Middle frontal gyrus (tissue), 1 donor: ENCODE measurements around the gene ZDHHC7.
A peak's percentile ranks its signal among the peaks of the same experiment; 100 is the strongest.
"Not testable (repeated sequence)": the region's sequence is repeated elsewhere in the genome, so short reads cannot be mapped to it uniquely, and the experiment has no call there.

ENCODE experiments used
- DNase-seq: peaks from one replicate; pipeline ENCODE4 v3.0.0-alpha.2; 2015; ENCODE audit warnings: low spot score; ENCODE audit errors: extremely low spot score

ZDHHC7 gene

GRCh38 chr16:85042606-85043005 lies 31.3 kb upstream of the ZDHHC7 start:
- no peak for DNase-seq

DNA sequence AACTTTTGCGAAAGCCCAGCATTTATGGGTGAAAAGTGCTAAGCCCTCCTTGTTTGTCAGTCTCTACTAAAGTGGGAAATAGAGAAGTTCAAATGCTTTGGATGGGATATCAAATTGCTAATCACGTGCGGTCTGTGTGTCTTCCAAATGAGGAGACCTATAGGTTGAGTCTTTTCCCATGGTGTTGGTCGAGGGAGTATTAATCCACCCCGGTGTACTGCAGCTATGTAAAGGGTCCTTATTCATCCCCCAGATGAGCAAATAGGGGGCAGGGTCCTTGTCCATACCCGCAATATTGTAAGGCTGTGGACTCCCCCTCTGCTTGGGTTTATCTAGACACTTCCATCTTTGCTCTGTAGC lies 30.8 kb upstream of the ZDHHC7 start:
- DNase-seq: no peak

DNA sequence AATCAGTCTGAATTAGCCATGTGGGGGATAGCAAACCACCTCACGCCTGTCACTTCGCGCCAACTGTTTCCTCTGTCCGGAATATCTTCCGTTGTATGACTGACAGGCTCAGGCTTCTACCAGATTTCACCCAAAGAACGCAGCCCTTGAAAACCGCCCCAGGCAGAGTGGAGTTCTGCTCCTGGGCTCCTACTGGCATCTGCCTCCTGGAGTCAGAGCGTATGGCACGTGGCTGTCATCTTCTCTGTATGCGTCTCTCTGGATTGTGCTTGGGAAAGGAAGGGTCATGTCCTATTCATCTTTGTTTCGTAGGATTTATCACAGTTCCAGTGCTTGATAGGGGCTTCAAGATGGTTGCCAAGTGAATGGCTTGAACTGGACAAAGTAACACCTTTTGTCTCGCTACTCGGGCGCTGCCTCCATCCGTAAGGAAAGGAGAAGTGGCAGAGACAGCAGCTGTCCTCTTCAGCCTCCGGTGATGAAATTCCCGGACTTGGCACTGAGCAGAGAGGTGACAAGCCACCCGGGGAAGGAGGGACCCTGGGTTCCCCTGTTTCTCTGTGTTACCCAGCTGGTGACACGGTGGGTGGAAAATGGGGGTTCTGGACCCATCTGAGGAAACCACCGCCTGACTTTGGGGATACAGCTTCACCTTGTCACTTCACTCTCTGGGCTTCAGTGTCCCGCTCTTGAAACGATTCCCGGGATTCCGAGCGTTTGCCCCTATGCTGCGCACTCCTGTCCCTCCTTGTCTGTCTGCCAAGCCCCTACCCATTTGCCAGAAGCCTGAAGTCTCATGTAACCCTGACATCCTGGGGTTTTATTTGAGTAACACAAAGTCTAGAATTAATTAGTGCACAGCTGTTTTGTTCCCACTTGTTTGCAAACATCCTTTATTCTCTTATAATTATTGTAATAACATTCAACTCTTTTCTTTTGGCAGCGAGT lies 30.2 kb upstream of the ZDHHC7 start:
- DNase-seq: no peak

DNA sequence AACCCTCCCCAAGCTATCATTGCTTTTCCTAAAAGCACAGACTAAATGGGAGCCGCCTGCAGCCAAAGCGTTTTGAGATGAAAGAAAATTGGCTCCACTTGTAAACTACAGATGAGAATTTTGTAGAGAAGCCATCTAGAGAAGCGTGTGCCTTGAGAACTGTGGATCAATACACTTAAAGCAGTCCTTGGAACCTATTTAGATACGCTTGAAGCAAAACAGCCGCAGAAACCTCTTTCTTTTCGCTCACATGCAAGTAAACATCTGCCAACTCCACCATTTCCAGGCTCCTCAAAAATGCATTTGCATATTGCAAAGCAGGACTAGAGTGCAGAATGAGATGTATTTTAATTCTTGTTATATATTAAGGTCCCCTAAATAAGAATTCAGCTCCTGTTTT lies 29.4 kb upstream of the ZDHHC7 start:
- no peak for DNase-seq

DNA sequence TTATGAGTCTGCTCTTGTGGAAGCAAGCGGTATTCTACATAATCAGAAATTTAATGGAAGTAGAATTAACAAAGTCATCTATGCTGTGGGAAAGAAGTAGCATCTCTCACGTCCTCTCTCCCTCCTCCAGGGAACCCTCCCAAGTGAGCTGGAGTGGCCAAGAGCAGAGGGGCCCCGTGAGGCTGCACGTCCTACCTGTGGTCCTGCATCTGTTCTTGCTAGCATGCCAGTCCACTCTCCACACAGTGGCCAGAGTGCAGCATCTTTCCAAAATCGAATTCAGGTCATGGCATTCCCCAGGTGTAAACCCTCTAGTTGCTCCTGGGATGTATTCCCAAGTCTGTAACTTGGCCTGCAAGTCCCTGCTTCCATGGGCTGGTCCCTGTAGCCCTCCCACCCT lies 26.4 kb upstream of the ZDHHC7 start:
- DNase-seq: no peak

GRCh38 chr16:85037050-85037410 lies 25.7 kb upstream of the ZDHHC7 start:
- no peak for DNase-seq

DNA sequence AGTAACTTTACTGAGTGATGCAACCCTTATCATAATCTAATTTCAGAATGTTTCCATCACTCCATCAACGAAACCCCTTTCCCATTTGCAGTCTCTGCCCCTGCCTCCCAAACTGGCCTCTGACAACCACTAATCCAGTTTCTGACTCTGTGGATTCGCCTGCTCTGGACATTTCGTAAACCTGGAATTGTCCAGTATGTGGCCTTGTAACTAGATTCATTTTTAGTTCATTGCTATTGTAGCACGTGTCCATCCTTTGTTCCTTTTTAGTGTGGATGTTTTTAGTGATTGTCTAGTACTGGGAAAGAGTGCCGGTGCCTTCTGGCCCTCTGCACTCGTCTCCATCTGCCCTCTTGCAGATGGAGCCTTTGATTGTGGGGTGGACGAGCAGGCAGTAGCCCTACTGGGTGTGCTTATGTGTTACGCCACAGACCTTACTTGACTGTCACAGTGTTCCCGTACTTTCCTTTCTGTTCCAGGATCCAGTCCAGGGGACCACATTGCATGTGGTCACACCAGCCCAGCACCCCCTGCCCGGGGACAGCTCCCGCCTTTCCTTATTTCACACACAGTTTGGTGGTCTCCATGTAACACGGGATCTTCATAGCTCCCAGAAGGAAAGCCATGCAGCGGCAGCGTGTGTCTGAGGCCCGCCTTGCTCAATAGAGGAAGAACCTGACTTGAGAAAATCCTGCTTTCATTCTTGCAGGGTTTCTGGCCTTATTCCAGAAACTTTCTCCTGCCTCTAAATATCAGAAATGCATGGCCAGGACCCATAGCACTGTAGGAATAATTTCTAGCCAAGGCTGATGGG lies 25.1 kb upstream of the ZDHHC7 start:
- DNase-seq: no peak

GRCh38 chr16:85034591-85035433 lies 23.5 kb upstream of the ZDHHC7 start:
- no peak for DNase-seq

DNA sequence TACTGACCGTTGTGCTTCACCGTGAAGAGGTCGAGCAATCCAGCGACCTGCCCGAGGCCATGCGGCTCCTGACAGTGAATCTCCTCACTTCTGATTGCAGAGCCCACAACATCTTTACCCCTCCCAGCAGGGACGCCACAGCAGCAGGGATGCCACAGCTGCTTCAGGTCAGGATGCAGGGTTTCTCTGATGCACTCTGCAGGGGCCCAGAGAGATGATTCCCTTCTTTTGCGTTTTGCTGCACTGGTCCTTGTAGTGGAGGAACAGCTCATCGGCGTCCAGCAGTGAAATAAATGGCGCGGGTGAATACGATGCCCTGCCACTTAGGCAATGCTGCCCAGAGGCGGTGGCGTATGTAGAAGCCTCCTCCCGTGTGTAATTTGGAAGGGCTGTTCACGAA lies 21.8 kb upstream of the ZDHHC7 start:
- DNase-seq: no peak

GRCh38 chr16:85032187-85032586 lies 20.9 kb upstream of the ZDHHC7 start:
- DNase-seq: not testable (repeated sequence)

DNA sequence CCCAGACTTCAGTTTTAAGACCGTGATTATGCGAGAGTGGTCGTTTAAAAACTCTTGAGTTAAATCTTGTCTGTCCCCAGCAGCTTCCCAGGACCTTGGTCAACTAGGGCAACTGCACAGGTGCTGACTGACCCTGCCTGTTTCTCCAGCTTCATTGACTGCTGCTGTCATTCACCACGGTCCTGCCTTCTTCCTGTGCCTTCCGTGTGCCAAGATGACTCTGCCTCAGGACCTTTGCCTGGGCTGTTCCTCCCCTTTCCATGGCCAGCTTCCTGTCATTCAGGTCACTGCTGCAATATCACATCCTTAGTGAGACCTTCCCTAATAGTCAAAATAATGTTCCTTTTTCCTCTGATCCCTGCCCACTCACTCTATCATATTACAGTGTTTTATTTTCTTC lies 20.1 kb upstream of the ZDHHC7 start:
- DNase-seq: no peak

DNA sequence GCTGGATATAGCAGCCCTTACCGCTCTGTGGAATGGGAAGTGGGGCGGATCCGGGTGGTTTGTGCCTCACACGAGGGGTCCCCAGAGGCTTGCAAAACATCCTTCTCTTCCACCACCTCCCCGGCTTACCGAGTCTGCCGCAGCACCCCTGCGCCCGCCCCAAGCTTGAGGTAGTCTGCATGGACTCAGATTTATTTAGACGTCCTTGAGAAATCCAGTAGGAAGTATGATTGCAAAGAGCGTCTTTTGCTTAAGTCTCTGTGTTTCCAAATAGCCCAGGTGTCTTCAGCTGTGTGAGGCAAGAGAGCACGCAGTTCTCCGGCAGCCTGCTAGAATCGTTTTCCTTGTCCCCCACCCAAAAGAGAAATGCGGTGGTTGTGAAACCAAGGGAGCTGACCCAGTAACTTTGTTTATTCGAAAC lies 18.7 kb upstream of the ZDHHC7 start:
- no peak for DNase-seq

DNA sequence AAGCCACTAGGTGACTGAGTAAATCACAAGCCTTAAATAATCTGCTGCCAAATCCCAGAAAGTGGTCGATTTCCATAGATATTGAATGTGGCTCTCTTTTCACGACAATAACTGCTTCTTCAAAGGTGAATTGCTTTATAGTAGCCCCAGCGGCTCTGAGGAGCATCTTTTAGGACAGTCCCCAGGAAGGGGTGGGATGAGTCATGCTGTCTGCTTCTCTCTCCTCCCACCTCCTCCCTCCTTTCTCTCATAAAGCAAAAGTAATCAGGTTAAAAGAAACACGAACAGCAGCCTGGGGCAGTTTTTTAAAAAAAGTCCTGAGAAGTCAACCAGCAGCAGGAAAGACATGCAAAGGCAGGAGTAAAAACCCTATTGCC lies 18.1 kb upstream of the ZDHHC7 start:
- no peak for DNase-seq

DNA sequence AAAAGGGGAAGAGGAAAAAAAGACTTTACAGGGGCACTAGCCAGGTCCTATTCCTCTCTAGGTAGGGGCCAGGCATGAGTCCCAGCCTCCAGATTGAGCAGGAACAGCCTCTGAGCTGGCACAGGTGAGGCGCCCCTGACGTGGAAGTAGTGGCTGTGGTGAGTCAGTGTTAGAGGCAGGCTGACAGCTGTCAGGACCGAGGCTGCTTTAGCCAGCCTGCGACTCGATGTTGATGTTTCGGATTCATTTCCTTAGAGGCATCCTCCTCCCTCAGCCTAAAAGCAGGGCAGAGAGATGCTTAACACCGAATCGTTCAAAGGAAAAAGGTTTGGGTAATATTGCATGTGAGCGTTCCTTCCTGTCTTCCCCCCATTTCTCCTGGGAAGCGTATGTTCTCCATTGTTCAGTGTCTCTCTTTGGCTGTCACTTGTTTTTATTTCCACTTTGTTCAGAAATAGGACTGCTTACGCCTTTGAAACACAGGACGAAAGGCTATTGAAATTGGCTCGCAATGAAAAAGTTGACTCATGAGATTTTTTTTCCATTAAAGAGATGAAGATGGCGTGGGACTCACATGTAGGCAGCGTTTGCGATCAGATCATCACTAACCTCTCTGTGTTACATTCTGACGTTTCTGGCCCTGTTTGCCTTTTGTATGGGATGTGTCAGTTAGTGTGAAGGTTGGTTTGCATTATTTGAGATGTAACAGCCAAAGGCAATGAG lies 17.5 kb upstream of the ZDHHC7 start:
- DNase-seq: no peak

DNA sequence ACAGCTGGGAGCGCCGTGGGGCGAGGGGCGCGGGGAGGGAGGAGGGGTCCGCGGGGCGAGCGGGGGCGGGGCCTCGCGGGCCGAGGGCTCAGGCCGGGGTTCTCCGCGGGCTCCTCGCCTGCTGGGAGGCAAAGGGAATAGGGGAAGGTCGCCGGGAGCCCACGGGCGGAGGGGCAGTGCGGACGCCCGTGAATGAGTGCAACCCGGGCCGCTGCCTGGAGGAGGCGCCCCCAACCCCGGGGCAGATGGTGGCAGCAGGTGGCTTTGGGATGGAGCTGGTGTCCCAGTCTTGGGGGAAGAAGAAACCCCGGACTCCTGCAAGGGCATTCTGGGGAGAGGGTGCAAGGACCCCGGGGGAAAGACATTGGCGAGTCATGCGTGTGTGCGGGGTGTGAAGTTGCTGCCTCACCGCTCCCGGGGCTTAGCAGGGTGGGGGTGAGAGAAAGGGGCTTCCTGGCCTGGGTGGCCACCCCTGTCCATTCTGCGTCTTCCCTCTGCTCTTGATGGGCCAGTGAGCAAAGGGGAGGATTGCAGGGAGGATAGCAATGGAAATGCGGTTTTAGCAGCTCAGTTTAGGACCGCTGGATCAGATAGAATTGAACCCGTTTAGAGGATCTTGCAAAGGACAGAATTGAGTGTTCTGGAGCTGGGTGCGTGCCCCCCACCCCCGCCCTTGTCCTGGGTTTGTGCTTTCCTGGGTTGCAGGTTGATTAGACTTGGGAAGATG lies 16.8 kb upstream of the ZDHHC7 start:
- no peak for DNase-seq

DNA sequence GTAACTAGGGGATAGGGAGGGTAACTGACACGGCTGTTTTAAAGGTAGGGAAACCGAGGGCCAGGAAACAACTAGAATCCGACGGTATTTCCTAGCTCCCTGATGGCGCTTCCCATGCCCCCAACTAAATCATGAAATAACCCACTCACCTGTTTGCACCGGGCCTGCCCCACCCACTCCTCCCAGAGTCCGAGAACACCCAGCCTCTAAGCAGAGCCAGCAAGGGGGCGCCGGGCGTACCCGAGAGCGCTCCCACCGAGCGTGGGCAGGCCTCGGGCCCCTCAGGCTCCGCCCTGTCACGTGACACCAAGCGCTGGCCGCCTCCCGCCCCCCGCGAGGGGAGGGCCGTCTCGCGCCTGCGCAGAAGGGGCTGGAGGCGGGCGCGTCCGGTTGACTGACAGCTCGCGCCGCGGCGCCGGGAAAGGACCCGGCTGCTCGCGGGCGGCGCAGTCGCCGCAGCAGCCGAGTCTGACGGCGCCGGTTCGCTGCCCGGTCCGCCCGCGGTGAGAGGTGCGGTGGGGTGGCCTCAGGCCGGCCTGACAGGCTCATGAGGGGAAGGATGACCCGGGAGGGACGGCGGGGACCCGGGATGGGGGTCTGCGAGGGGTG lies 16.1 kb upstream of the ZDHHC7 start, which contains the start of gene KIAA0513:
TSS of gene KIAA0513 (plus strand) at position 447 of the 609 bp plus-strand sequence. CDS start 39,277 bp downstream, outside the sequence.
- DNase-seq: peak; percentile 92

DNA sequence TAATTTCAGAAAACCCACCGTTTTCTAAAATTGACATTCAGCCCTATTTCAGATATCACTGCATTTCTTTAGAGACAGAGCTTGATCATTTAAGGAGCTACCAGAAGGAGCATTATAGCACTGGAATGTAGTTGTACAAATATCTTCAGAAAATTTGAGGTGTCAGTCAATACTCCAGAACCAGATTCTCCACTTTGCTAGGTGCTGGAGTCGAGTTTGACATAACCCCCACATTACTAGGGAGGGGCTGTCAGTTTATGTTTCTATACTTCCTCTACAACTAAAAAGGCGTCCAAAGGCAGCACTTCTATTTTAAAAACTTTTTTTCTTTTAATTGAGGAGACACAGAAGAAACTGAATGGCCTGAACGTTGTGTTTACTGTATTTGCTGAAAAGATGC lies 15.4 kb upstream of the ZDHHC7 start:
- no peak for DNase-seq

DNA sequence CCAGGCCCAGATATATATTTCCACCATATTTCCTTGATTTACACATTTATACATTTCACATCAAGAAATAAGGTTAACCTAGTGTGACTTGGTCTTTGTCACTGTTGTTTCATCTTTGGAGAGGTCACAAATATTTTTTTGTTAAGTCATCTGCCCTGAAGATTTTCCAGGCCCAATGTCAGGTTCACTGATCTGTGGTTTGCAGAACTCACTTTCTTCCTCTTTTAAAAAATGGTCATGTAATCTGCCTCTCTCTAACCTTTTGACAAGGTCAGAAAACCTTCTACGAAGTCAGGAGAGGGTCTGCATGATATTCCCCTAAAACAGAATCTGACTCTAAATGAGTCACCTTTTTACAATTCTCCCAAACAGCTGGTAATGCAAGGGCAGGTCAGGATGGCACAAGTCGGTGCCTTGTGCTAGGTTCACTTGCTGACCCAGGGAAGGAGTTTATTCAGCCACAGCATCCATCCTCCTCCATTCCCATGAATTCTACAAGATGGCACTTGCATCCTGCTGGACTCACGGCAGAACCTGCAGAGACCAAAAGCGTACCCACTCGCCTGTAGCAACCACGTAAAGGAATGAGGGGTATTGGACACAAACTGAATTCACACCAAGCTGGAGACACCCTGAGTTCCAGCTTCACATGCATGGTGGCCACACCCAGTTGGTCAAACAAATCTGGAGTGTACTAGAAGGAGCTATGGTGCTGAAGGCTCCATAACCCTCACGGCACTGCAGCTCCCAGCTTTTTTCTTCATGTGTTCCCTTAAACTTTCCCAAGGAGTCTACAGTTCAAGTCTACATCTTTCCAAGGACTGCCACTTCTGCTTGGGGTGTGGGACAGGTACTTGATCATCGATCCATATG lies 14.7 kb upstream of the ZDHHC7 start:
- no peak for DNase-seq
